ENCODE data around the gene ACAA1. TPM values are rescaled to one million over a fixed set of nuclear protein-coding genes. Genes with fewer than 3 reads are reported as not detected.

The ACAA1 gene
- total and polyA plus RNA-seq, 2 of the 4 experiments (the other 2 are of a cell fraction) = 30.8 to 62.4 TPM

GRCh38 chr3:38148311-38148882 is 11.5 kb upstream of the ACAA1 start:
- peaks cover 3% of the 10 kb centered on the region; the same call in 1 of the 2 replicates for H3K9me3 ChIP-seq (ENCODE audit: control insufficient read depth, insufficient read depth, low read length)
- no peak overlapping the region for H3K9ac ChIP-seq (ENCODE audit: low read depth, low read length)
- no peak overlapping the region for H2BK20ac ChIP-seq (ENCODE audit: low read depth, low read length)
- no TSS peak for BruUV-seq (replicated peaks)
- TF ChIP-seq MAFK (IDR thresholded peaks at IDR 0.05; ENCODE audit: low read depth, low read length) = no peak
- TF ChIP-seq CEBPB (IDR thresholded peaks at IDR 0.05; ENCODE audit: low read depth, low read length) = no peak
- no peak for TF ChIP-seq MAZ (IDR thresholded peaks at IDR 0.05; ENCODE audit: borderline replicate concordance, low read depth, low read length)
- TF ChIP-seq BHLHE40 (IDR thresholded peaks at IDR 0.05; ENCODE audit: low read depth, low read length) = no peak
- dilution Hi-C loops (cut with HindIII; ENCODE audit: low sequenced_read_pairs, unreplicated experiment) = no loop called here
- H2BK5ac ChIP-seq (ENCODE audit: low read depth, low read length, poor library complexity, severe bottlenecking) = no peak overlapping the region
- H4K5ac ChIP-seq (ENCODE audit: low read depth, low read length) = no peak overlapping the region
- H3K79me1 ChIP-seq (ENCODE audit: low read depth in 1 of 2, low read length in 2 of 2) = no peaks in the 10 kb centered on the region
- H2BK120ac ChIP-seq (ENCODE audit: low read depth, low read length) = no peak overlapping the region
- H3K18ac ChIP-seq (ENCODE audit: low read depth, low read length) = no peak overlapping the region
- no peak overlapping the region for H2AFZ ChIP-seq (replicated peaks; ENCODE audit: low read length, poor library complexity)
- H3K23ac ChIP-seq (ENCODE audit: low read depth, low read length) = no peak overlapping the region
- no peak overlapping the region for H3K4me2 ChIP-seq (ENCODE audit: low read depth, low read length)
- H3K27ac ChIP-seq (ENCODE audit: insufficient read depth, low read length) = no peak overlapping the region
- no peak overlapping the region for H3K4me3 ChIP-seq (ENCODE audit: insufficient read depth, low read depth, low read length)
- no peak overlapping the region for H3K14ac ChIP-seq (replicated peaks; ENCODE audit: low read depth, low read length)
- intact Hi-C loops (cut with micrococcal nuclease) = no loop called here
- H2AK9ac ChIP-seq (replicated peaks; ENCODE audit: low read depth, low read length, poor library complexity) = no peak overlapping the region
- no peak for DNase-seq
- H3K4me1 ChIP-seq (ENCODE audit: control insufficient read depth, insufficient read depth, low read length) = no peaks in the 10 kb centered on the region
- POLR2A ChIA-PET (ENCODE audit: unreplicated experiment) = no interaction called here
- no peak overlapping the region for H2BK15ac ChIP-seq (ENCODE audit: low read depth, low read length)
- in situ Hi-C loops (cut with MboI; ENCODE audit: low sequenced_read_pairs) = no loop called here
- no peak overlapping the region for H4K8ac ChIP-seq (ENCODE audit: low read depth in 2 of 2, low read length in 2 of 2)
- H3K9me1 ChIP-seq (ENCODE audit: insufficient read depth, low read length) = no peaks in the 10 kb centered on the region
- no peak overlapping the region for H3K4ac ChIP-seq (ENCODE audit: low read depth, low read length)
- H3K36me3 ChIP-seq (ENCODE audit: control insufficient read depth, insufficient read depth, low read length) = no peaks in the 10 kb centered on the region
- H2AK5ac ChIP-seq (ENCODE audit: low read depth, low read length) = no peak overlapping the region
- CTCF ChIA-PET = interaction anchor here (0.6 kb wide), 1 partner anchor 941 kb away, joined by 3 read pairs; no protein-coding TSS in a partner anchor
- H4K91ac ChIP-seq (ENCODE audit: insufficient read depth, low read depth, low read length) = no peak overlapping the region
- no peak for ATAC-seq (ENCODE audit: low read depth)
- H3K56ac ChIP-seq (ENCODE audit: extremely low read depth, insufficient read depth, low read length) = no peak overlapping the region
- no peaks in the 10 kb centered on the region for H3K27me3 ChIP-seq (ENCODE audit: control insufficient read depth, insufficient read depth, low read length)
- WGBS, 2 experiments (ENCODE audit: extremely low coverage in 2 of 2, insufficient read length in 1 of 2) = 100% methylated on average over 1 of the region's 5 CpGs; no CpG with 5 or more reads in 1 of the 2 experiments
- no peaks in the 10 kb centered on the region for H4K20me1 ChIP-seq (ENCODE audit: insufficient read depth, low read length)
